HepG2 (cell line): ENCODE data around the gene SMCO1. TPM values are rescaled to one million over a fixed set of nuclear protein-coding genes. Genes with fewer than 3 reads are reported as not detected.
A peak's percentile ranks its signal among the peaks of the same experiment; 100 is the strongest.

Experiments
- CC2D1A ChIP-seq: sonication (generic); formaldehyde crosslinking; IDR thresholded peaks from 2 replicates; pipeline ENCODE4 v1.8.1; 2023; ENCODE audit warnings: mild to moderate bottlenecking, missing genetic modification reagents
- FOXO1 ChIP-seq: sonication (generic); formaldehyde crosslinking; IDR thresholded peaks from 2 replicates; pipeline ENCODE4 v1.4.0; 2020; ENCODE audit warnings: missing genetic modification reagents
- KLF13 ChIP-seq: sonication (generic); formaldehyde crosslinking; IDR thresholded peaks from 2 replicates; pipeline ENCODE4 v1.4.0; 2020; ENCODE audit warnings: mild to moderate bottlenecking, missing genetic modification reagents
- KLF9 ChIP-seq: IDR thresholded peaks from 2 replicates; pipeline ENCODE4 v1.6.1; 2016; ENCODE audit warnings: low read depth
- MED13 ChIP-seq: sonication (generic); formaldehyde crosslinking; IDR thresholded peaks from 2 replicates; pipeline ENCODE4 v1.5.0; 2020; ENCODE audit warnings: missing genetic modification reagents
- MTF2 ChIP-seq: sonication (generic); formaldehyde crosslinking; IDR thresholded peaks from 2 replicates; pipeline ENCODE4 v1.5.0; 2020; ENCODE audit warnings: missing genetic modification reagents, borderline replicate concordance
- NFE2L1 ChIP-seq: sonication (generic); formaldehyde crosslinking; IDR thresholded peaks from 2 replicates; pipeline ENCODE4 v1.4.0; 2020; ENCODE audit warnings: missing genetic modification reagents, mild to moderate bottlenecking, borderline replicate concordance
- PHF21A ChIP-seq: sonication (generic); formaldehyde crosslinking; IDR thresholded peaks from 2 replicates; pipeline ENCODE4 v1.5.0; 2020; ENCODE audit warnings: mild to moderate bottlenecking, missing genetic modification reagents
- TEAD2 ChIP-seq: sonication (generic); formaldehyde crosslinking; IDR thresholded peaks from 2 replicates; pipeline ENCODE4 v1.9.0; 2021; ENCODE audit warnings: missing genetic modification reagents
- ZBTB42 ChIP-seq: sonication (generic); formaldehyde crosslinking; IDR thresholded peaks from 2 replicates; pipeline ENCODE4 v1.5.0; 2020; ENCODE audit warnings: mild to moderate bottlenecking, missing genetic modification reagents
- ZNF224 ChIP-seq: sonication (generic); formaldehyde crosslinking; IDR thresholded peaks from 2 replicates; pipeline ENCODE4 v1.5.0; 2020; ENCODE audit warnings: mild to moderate bottlenecking, missing genetic modification reagents
- ZNF563 ChIP-seq: sonication (generic); formaldehyde crosslinking; IDR thresholded peaks from 2 replicates; pipeline ENCODE4 v1.8.0; 2022; ENCODE audit warnings: mild to moderate bottlenecking, moderate library complexity, missing genetic modification reagents
- ZNF616 ChIP-seq: sonication (generic); formaldehyde crosslinking; IDR thresholded peaks from 2 replicates; pipeline ENCODE4 v1.5.0; 2020; ENCODE audit warnings: low read depth, mild to moderate bottlenecking, missing genetic modification reagents
- polyA plus RNA-seq, 8 experiments: library from polyadenylated mRNA; depleted of rRNA in 3 of 8; stranded (reverse) in 7 of 8; unstranded in 1 of 8; fragments of >200 nt; fragmentation: Illumina TruSeq in 4 of 8; extraction: Trizol in 4 of 8; gene quantifications; 2 replicates each; pipeline versions ENCODE4 v1.2.1 to v1.2.3, GENCODE V29; 2011 to 2016; ENCODE audit warnings: low read depth in 4 of 8, missing spikeins in 1 of 8, mixed read lengths in 1 of 8; ENCODE audit not compliant: insufficient read depth in 1 of 8
- total RNA-seq, 5 experiments: library from RNA; depleted of rRNA; stranded (reverse); fragments of >200 nt; fragmentation: Illumina TruSeq; extraction: Trizol; gene quantifications; 2 replicates each; pipeline ENCODE4 v1.2.3, GENCODE V29; 2016; ENCODE audit warnings: low read depth in 1 of 5
- TF ChIP-seq, protein P1 (sequence below): sonication (generic); formaldehyde crosslinking; IDR thresholded peaks from 2 replicates; pipeline ENCODE4 v1.4.0; 2020; ENCODE audit warnings: missing genetic modification reagents
- TF ChIP-seq, protein P2 (sequence below): sonication (generic); formaldehyde crosslinking; IDR thresholded peaks from 2 replicates; pipeline ENCODE4 v1.4.0; 2020; ENCODE audit warnings: mild to moderate bottlenecking, missing genetic modification reagents, borderline replicate concordance
- TF ChIP-seq, protein P3 (sequence below): sonication (generic); formaldehyde crosslinking; IDR thresholded peaks from 2 replicates; pipeline ENCODE4 v1.5.0; 2020; ENCODE audit warnings: mild to moderate bottlenecking, missing genetic modification reagents
- TF ChIP-seq, protein P4 (sequence below): sonication (generic); formaldehyde crosslinking; IDR thresholded peaks from 2 replicates; pipeline ENCODE4 v1.5.0; 2020; ENCODE audit warnings: missing genetic modification reagents, mild to moderate bottlenecking, borderline replicate concordance
- TF ChIP-seq, protein P5 (sequence below): sonication (generic); formaldehyde crosslinking; IDR thresholded peaks from 2 replicates; pipeline ENCODE4 v1.4.0; 2020; ENCODE audit warnings: missing genetic modification reagents
- TF ChIP-seq, protein P6 (sequence below): conservative IDR thresholded peaks from 2 replicates; pipeline ENCODE4 v1.6.1; 2018; ENCODE audit warnings: missing genetic modification reagents

Gene SMCO1
- total and polyA plus RNA-seq, 2 of the 13 experiments (the other 11 are each of a cell fraction or from before 2014, with no cell fraction given): not detected

DNA sequence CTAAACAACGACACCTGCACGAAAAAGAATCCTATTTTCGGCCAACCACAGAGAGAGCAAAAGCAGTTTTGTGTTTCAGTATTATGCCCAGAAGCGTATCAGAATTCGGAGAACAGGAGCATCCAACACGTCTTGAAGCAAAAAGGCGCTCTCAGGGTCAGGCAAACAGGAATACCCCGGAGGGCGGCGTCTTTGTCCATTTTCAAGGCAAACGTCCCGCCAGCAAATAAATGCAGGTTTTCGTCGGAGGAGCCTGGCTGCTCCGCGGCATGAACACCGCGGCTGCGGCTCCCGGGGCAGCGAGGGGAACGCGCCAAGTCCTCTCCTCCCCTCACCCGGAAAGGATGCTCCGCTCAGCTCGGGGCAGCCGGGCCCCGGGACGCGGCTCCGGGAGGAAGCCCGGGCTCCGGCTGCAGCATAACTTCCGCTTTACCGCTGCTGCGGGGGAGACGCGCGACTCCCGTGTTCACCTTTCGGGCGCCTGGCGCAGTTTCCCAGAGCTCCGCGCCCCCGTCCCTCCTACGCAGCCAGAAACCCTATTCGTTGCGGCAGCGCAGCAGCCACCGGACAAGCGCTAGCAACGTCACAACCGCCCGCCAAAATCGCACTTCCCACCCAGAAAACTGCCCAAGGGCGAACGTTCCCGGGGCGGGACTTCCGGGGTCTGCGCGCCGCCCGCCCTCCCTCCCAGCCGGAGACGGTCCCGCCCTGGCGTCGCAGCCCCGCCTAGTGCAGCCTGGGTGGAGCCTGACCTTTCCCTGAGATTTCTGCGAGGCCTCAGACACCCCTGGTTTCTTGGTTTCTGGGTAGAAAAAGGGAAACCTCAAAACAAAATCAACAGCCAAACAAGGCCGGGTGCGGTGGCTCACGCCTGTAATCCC, 11.7 kb downstream of the SMCO1 start, which contains the start of gene RNF168 (continued):
- TF ChIP-seq, protein P1, sequence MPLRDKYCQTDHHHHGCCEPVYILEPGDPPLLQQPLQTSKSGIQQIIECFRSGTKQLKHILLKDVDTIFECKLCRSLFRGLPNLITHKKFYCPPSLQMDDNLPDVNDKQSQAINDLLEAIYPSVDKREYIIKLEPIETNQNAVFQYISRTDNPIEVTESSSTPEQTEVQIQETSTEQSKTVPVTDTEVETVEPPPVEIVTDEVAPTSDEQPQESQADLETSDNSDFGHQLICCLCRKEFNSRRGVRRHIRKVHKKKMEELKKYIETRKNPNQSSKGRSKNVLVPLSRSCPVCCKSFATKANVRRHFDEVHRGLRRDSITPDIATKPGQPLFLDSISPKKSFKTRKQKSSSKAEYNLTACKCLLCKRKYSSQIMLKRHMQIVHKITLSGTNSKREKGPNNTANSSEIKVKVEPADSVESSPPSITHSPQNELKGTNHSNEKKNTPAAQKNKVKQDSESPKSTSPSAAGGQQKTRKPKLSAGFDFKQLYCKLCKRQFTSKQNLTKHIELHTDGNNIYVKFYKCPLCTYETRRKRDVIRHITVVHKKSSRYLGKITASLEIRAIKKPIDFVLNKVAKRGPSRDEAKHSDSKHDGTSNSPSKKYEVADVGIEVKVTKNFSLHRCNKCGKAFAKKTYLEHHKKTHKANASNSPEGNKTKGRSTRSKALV (CRISPR knock-in tag): peak; percentile 69; the same call in 1 of the 2 replicates
- TF ChIP-seq FOXO1: 0 out of 2 replicates have a peak, but pooled peaks have one; percentile 30
- TF ChIP-seq ZBTB42 (CRISPR knock-in tag): no peak
- TF ChIP-seq ZNF563 (CRISPR knock-in tag): peak; percentile 58; the same call in 1 of the 2 replicates
- TF ChIP-seq MTF2 (CRISPR knock-in tag): no peak
- TF ChIP-seq PHF21A (CRISPR knock-in tag): peak; percentile 87
- TF ChIP-seq KLF9: no peak
- TF ChIP-seq MED13 (CRISPR knock-in tag): peak; percentile 70; the same call in 1 of the 2 replicates
- TF ChIP-seq, protein P2, sequence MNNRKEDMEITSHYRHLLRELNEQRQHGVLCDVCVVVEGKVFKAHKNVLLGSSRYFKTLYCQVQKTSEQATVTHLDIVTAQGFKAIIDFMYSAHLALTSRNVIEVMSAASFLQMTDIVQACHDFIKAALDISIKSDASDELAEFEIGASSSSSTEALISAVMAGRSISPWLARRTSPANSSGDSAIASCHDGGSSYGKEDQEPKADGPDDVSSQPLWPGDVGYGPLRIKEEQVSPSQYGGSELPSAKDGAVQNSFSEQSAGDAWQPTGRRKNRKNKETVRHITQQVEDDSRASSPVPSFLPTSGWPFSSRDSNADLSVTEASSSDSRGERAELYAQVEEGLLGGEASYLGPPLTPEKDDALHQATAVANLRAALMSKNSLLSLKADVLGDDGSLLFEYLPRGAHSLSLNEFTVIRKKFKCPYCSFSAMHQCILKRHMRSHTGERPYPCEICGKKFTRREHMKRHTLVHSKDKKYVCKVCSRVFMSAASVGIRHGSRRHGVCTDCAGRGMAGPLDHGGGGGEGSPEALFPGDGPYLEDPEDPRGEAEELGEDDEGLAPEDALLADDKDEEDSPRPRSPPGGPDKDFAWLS (CRISPR knock-in tag): no peak
- no peak for TF ChIP-seq NFE2L1 (CRISPR knock-in tag)
- TF ChIP-seq TEAD2 (CRISPR knock-in tag): no peak
- TF ChIP-seq, protein P3, sequence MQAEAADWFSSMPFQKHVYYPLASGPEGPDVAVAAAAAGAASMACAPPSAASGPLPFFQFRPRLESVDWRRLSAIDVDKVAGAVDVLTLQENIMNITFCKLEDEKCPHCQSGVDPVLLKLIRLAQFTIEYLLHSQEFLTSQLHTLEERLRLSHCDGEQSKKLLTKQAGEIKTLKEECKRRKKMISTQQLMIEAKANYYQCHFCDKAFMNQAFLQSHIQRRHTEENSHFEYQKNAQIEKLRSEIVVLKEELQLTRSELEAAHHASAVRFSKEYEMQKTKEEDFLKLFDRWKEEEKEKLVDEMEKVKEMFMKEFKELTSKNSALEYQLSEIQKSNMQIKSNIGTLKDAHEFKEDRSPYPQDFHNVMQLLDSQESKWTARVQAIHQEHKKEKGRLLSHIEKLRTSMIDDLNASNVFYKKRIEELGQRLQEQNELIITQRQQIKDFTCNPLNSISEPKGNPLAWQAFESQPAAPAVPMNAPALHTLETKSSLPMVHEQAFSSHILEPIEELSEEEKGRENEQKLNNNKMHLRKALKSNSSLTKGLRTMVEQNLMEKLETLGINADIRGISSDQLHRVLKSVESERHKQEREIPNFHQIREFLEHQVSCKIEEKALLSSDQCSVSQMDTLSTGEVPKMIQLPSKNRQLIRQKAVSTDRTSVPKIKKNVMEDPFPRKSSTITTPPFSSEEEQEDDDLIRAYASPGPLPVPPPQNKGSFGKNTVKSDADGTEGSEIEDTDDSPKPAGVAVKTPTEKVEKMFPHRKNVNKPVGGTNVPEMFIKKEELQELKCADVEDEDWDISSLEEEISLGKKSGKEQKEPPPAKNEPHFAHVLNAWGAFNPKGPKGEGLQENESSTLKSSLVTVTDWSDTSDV (CRISPR knock-in tag): no peak
- TF ChIP-seq ZNF224 (CRISPR knock-in tag): 0 out of 2 replicates have a peak, but pooled peaks have one; percentile 17
- TF ChIP-seq, protein P4, sequence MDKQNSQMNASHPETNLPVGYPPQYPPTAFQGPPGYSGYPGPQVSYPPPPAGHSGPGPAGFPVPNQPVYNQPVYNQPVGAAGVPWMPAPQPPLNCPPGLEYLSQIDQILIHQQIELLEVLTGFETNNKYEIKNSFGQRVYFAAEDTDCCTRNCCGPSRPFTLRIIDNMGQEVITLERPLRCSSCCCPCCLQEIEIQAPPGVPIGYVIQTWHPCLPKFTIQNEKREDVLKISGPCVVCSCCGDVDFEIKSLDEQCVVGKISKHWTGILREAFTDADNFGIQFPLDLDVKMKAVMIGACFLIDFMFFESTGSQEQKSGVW (CRISPR knock-in tag): no peak
- no peak for TF ChIP-seq KLF13 (CRISPR knock-in tag)
- TF ChIP-seq ZNF616 (CRISPR knock-in tag): peak; percentile 56; the same call in 1 of the 2 replicates
- TF ChIP-seq, protein P5, sequence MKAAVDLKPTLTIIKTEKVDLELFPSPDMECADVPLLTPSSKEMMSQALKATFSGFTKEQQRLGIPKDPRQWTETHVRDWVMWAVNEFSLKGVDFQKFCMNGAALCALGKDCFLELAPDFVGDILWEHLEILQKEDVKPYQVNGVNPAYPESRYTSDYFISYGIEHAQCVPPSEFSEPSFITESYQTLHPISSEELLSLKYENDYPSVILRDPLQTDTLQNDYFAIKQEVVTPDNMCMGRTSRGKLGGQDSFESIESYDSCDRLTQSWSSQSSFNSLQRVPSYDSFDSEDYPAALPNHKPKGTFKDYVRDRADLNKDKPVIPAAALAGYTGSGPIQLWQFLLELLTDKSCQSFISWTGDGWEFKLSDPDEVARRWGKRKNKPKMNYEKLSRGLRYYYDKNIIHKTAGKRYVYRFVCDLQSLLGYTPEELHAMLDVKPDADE (CRISPR knock-in tag): no peak
- TF ChIP-seq, protein P6, sequence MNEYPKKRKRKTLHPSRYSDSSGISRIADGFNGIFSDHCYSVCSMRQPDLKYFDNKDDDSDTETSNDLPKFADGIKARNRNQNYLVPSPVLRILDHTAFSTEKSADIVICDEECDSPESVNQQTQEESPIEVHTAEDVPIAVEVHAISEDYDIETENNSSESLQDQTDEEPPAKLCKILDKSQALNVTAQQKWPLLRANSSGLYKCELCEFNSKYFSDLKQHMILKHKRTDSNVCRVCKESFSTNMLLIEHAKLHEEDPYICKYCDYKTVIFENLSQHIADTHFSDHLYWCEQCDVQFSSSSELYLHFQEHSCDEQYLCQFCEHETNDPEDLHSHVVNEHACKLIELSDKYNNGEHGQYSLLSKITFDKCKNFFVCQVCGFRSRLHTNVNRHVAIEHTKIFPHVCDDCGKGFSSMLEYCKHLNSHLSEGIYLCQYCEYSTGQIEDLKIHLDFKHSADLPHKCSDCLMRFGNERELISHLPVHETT (CRISPR knock-in tag): peak; percentile 90; the same call in 1 of the 2 replicates
- no peak for TF ChIP-seq CC2D1A (CRISPR knock-in tag)
